Psoas muscle (tissue), 8 donors: ENCODE data around the gene TMF1. TPM values are rescaled to one million over a fixed set of nuclear protein-coding genes. Genes with fewer than 3 reads are reported as not detected.

Experiments used
- ATAC-seq, 4 donors: fragments of 200-7000 bp; cut with Tn5 transposase; one replicate each; pipeline ENCODE4 v1.9.1; 2020; ENCODE audit warnings: moderate library complexity in 3 of 4, mild to moderate bottlenecking in 2 of 4
- DNase-seq, 2 donors: peaks; one replicate each; pipeline ENCODE4 v3.0.0-alpha.2; 2020
- H3K27ac ChIP-seq: fragments of 200-600 bp; one replicate; pipeline ENCODE4 v1.8.0; 2022
- H3K27me3 ChIP-seq, 3 donors: fragments of 200-600 bp in 1 of 3; one replicate each; pipeline versions ENCODE4 v1.6.1 to v1.8.0; 2013 to 2022; ENCODE audit warnings: low read length in 2 of 3, mild to moderate bottlenecking in 2 of 3, moderate library complexity in 1 of 3; ENCODE audit not compliant: insufficient read depth in 3 of 3
- H3K36me3 ChIP-seq, 2 donors: fragments of 200-600 bp in 1 of 2; one replicate each; pipeline versions ENCODE4 v1.6.1 to v1.8.0; 2013 to 2022; ENCODE audit warnings: low read depth in 1 of 2, mild to moderate bottlenecking in 1 of 2, moderate library complexity in 1 of 2; ENCODE audit not compliant: insufficient read depth in 1 of 2
- H3K4me1 ChIP-seq: fragments of 200-600 bp; one replicate; pipeline ENCODE4 v1.8.0; 2022
- H3K4me3 ChIP-seq: fragments of 200-600 bp; one replicate; pipeline ENCODE4 v1.8.0; 2022; ENCODE audit warnings: mild to moderate bottlenecking
- H3K9me3 ChIP-seq: fragments of 200-600 bp; one replicate; pipeline ENCODE4 v1.8.0; 2022
- CTCF ChIP-seq: fragments of 200-600 bp; IDR thresholded peaks from one replicate; pipeline ENCODE4 v1.8.0; 2022; ENCODE audit warnings: antibody characterized with exemption
- WGBS, 3 donors: extraction: QIAGEN DNeasy Blood & Tissue Kit; methylation state at CpG; one replicate each; pipeline versions ENCODE4 v1.1.6 to v1.1.7; 2013; 5-methylcytosine and 5-hydroxymethylcytosine counted together
- intact Hi-C, 2 donors: fragments of 100-400 bp; cut with DNase I; formaldehyde crosslinking; loops; one replicate each; pipeline versions ENCODE4 v1.11.0 to v1.14.2; 2022
- polyA plus RNA-seq, 3 donors: library from polyadenylated mRNA; stranded (reverse); fragments of 200-250 nt; gene quantifications; one replicate each; pipeline ENCODE4 v1.2.3, GENCODE V29; 2013
- total RNA-seq, 4 donors: library from RNA; stranded (reverse); fragmentation: NEBNext Ultra II Directional in 2 of 4; extraction: Animal tissue kit (Norgen Biotek cat#: 25700) in 2 of 4; gene quantifications; one replicate each; pipeline versions ENCODE4 v1.2.1 to v1.2.4, GENCODE V29; 2021 to 2023
- donor health status: healthy with polysubstance abuse.
- donor health status: DM: no; HTN: no; CAD: no; lungs with moderate emphysema.
- donor health status: Bipolar disorder and iron deficiency.
- donor health status: healthy.
- donor health status: DM: yes; HTN: yes; CAD: no.
- donor health status: DM: no; HTN: no; CAD: no.
- donor health status: DM: no; HTN: no; CAD: no.
- donor health status: DM: yes; HTN: yes; CAD: no.

The TMF1 gene
- total and polyA plus RNA-seq, 7 donors, result 6.7 to 31.5 (median 25.9) TPM

- no peak overlapping the region for H3K4me3 ChIP-seq
- H3K36me3 ChIP-seq, result peaks cover 7 to 32% of the 10 kb centered on the region in 2 donors
- WGBS, 3 donors, result 37 to 42% (median 37%) methylated on average over 11 of the region's 11 CpGs
- no peaks in the 10 kb centered on the region for H3K9me3 ChIP-seq
- H3K4me1 ChIP-seq, result no peaks in the 10 kb centered on the region
- no peaks in the 10 kb centered on the region for H3K27me3 ChIP-seq
- H3K27ac ChIP-seq, result no peak overlapping the region
- DNase-seq (peak in 1 of 2 donors; percentile 18), ATAC-seq (peak; percentile 56 to 81 (median 68))
- peak; percentile 58 for TF ChIP-seq CTCF
- intact Hi-C loops, result no loop called here
These were observed 79.7 kb downstream of the TMF1 start for GRCh38 chr3:68972358-68972979.

Other genes with a start within 250 kb of the TMF1 start
- under 1 TPM in 1 of 4 donors, not detected in 3; 0.10 TPM for gene TAFA4, start 119.8 kb downstream of the TMF1 start, total RNA-seq
- under 1 TPM in 1 of 3 donors, not detected in 2; 0.01 TPM for gene TAFA4, start 119.8 kb downstream of the TMF1 start, polyA plus RNA-seq
- 10 to 100 TPM; 13.1 to 33.0 (median 21.4) TPM for gene EOGT, start 38.6 kb downstream of the TMF1 start, total RNA-seq
- 10 to 100 TPM; 10.2 to 13.9 (median 11.5) TPM for gene EOGT, start 38.6 kb downstream of the TMF1 start, polyA plus RNA-seq
- gene UBA3, start 28.0 kb upstream of the TMF1 start, total RNA-seq, result 10 to 100 TPM; 32.7 to 44.6 (median 42.3) TPM
- 10 to 100 TPM; 20.5 to 59.3 (median 29.5) TPM for gene UBA3, start 28.0 kb upstream of the TMF1 start, polyA plus RNA-seq
- gene ARL6IP5, start 32.6 kb upstream of the TMF1 start, total RNA-seq, result 100 to 1,000 TPM; 121 to 191 (median 156) TPM
- gene ARL6IP5, start 32.6 kb upstream of the TMF1 start, polyA plus RNA-seq, result 100 to 1,000 TPM in 2 of 3 donors, 10 to 100 TPM in 1; 82.1 to 171 (median 146) TPM
- gene LMOD3, start 70.3 kb upstream of the TMF1 start, total RNA-seq, result 100 to 1,000 TPM; 127 to 258 (median 174) TPM
- 100 to 1,000 TPM in 2 of 3 donors, 1 to 10 TPM in 1; 9.0 to 133 (median 129) TPM for gene LMOD3, start 70.3 kb upstream of the TMF1 start, polyA plus RNA-seq